Measurements from ENCODE around the gene TBP.

DNA sequence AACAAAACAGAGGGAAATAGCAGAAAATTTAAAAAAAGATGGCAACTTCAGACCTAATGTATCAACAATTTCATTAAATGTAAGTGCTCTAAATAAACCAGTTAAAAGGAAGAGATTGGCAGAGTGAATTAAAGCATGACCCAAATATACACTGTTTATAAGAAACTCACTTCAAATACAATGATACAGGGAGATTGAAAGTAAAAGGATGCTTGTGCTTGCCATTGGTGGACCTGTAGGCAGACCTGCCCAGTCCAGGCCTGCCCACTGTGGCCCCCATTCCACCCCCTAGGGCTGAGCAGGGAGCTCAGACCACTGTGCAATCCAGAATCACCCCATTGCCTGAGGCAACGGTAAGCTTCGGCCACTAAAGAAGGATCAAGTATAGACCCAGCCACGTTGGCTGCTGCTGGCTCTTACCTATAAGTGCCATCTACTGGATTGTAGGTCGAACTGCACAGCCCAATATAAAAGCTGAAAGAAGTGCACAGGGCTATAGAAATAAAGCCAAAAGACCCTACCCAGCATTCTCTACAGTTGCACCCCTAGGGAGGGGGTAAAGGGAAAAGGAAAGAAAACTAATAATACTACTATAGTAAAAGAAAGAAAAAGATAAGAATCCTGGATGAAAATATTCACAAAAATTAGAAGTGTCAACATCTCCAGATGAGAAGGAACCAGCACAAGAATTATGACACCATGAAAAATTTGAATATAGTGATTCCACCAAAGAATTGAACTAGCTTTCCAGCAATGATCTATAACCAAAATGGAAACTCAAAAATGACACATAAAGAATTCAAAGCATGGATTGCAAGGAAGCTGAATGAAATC lies 37.2 kb upstream of the TBP start:
- TF ChIP-seq, protein P1, sequence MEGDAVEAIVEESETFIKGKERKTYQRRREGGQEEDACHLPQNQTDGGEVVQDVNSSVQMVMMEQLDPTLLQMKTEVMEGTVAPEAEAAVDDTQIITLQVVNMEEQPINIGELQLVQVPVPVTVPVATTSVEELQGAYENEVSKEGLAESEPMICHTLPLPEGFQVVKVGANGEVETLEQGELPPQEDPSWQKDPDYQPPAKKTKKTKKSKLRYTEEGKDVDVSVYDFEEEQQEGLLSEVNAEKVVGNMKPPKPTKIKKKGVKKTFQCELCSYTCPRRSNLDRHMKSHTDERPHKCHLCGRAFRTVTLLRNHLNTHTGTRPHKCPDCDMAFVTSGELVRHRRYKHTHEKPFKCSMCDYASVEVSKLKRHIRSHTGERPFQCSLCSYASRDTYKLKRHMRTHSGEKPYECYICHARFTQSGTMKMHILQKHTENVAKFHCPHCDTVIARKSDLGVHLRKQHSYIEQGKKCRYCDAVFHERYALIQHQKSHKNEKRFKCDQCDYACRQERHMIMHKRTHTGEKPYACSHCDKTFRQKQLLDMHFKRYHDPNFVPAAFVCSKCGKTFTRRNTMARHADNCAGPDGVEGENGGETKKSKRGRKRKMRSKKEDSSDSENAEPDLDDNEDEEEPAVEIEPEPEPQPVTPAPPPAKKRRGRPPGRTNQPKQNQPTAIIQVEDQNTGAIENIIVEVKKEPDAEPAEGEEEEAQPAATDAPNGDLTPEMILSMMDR (IDR thresholded peaks at IDR 0.05): peak; percentile 88
- no peak for TF ChIP-seq ZFX (IDR thresholded peaks at IDR 0.05; ENCODE audit: borderline replicate concordance)

Measured in 22Rv1 (cell line).